NCI-H82 (cell line): ENCODE data around the gene RNF138.
A peak's percentile ranks its signal among the peaks of the same experiment; 100 is the strongest.
"Not testable (repeated sequence)": the region's sequence is repeated elsewhere in the genome, so short reads cannot be mapped to it uniquely, and the experiment has no call there.

Experiments
- DNase-seq: peaks from one replicate; lab custom pipeline; 2025; lab: John Stamatoyannopoulos, UW

The RNF138 gene, protein sequence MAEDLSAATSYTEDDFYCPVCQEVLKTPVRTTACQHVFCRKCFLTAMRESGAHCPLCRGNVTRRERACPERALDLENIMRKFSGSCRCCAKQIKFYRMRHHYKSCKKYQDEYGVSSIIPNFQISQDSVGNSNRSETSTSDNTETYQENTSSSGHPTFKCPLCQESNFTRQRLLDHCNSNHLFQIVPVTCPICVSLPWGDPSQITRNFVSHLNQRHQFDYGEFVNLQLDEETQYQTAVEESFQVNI

DNA sequence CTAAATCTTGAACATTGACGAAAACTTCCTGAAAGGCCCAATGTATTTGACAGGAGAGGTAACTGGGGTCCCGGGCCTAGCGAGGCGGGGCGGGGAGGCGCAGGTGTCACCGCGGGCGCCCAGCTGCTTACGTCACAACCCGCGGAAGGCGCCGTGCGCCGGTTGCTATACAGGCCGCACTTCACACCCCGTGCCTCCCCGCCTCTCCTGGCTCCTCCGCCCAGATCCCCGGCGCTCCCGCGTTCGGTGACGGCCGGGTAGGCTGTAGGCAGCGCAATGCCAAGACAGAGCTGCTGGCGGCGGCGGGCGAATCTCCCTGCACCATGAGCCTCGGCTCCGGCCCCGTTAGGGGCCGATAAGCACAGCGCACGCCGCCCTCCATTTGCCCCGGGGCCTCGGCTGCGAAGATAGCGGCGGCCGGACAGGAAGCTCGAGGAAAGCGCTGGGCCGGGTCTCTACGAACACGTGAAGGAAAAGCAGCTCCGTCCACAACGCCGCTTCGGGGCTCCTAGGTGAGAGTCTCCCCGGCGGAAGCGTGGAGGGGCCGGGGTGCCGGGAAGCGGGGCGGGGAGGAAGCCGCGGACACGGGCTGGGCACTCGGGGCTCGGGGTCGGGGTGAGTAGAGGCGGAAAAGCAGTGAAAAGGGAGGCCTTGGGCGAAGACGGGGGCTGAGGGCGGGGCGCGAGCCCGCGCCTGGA, at the start of gene RNF138:
TSS of gene RNF138 (plus strand) at position 151 of the 698 bp plus-strand sequence. CDS start 903 bp downstream, outside the sequence.
- DNase-seq, result peak; percentile 91

DNA sequence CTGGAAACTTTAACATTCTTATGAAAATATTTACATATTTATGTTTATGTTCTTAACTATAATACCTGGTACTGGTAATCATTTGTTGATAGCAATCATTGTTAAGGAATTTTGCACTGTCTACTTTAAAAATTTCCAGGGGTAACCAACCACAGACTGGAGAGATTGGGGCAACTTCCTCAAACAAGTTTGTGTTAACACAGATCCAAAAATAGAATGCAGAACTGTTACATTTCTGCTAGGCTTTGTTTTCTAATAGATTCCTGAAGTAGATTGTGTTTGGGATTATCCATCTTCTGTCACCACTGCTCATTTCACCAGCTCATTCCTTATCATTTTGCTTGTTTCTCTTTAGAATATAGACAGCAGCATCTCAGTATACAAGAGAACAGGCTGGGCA, 49.3 kb upstream of the RNF138 start:
- no peak for DNase-seq

DNA sequence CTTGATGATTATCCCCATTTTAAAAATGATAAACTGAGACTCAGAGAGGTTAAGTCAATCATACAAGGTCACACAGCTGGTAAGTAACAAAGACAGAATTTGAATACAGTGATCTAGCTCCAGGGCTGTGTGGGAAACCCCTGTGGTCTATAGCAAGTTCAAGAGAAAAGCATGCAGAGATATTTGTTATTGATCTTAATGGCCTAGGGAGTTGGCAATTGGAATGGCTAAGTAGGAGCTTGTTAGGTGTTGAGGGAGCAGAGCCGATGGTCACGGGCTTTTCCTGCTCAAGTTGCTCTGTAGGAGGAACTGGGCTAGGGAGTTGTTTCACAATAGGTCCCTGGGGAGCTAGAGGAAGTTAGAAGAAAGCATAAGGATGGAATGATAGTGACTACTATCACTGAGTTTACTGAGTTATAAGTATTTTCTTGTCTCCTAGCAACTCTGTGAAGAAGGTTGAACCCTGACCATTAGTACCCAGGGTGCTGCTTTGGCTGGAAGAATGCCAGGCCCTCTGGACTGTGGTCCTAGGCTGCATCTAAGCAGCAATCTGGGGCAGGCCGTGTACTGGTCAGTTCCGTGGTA, 43.1 kb upstream of the RNF138 start:
- no peak for DNase-seq

DNA sequence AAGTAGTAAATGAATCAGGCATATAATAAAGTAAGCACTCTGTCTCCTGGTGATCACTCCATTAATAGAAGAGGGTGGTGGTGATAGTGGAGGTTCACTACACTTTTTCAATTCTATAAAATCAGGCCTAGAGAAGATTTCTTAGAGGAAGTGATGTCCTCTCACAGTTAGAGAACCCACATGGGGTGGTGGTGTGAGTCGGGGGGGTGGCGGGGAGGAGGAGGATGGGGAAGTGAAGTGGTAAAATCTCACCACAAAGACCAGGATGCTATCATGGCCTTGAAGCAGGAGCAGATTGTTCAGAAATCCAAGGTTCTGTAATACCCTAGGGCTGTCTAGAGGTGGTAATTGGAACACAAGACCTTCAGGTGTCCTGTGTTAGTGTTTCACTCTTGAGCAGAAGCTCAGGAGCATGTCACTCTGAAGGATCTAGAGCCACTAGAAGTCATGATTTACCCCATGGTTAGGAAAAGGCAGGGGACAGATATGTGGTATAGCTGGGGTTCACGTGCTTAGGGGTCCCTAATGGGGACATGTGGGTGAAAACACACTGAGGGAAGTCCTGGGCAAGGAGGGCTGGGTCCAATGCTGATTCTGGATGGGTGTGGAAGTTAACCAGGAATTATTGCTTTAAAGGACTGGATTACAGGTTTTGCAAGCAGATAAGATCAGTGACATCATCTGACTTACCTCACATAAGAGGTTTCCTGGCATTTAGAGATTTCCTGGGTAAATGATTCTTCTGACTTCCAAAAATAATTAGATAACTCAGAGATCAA, 42.1 kb upstream of the RNF138 start:
- no peak for DNase-seq

DNA sequence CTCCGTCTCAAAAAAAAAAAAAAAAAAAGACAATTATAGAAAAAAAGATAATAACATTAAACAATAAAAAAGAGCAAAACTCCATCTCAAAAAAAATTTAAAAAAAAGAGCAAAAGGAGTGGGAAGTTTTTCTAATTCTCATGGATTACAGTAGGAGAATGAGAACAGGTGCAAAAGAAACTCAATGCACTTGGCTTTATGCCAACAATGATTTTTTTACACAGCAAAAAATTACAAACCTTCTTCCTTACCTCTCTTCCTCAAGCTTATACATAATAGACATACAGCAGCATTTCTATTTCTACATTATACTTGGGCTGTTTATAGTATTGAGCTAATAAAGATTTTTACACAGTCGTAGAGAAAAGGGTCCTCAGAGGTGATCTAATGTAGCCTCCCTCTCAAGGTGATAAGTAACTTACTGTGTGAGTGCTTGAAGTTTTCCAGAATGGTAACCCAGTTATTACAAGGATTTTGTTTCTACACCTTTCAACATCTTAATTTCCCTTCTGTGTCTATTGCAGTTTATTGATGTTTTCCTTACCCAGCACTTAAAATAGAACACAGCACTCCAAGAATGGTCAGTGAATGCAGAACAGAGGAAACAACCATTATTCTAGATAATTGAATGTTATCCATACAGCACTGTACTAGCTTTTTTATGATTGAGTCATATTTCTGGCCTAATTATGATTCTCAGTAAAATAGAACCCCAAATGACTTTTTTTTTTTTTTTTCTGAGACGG, 34.9 kb upstream of the RNF138 start:
- DNase-seq, result no peak

DNA sequence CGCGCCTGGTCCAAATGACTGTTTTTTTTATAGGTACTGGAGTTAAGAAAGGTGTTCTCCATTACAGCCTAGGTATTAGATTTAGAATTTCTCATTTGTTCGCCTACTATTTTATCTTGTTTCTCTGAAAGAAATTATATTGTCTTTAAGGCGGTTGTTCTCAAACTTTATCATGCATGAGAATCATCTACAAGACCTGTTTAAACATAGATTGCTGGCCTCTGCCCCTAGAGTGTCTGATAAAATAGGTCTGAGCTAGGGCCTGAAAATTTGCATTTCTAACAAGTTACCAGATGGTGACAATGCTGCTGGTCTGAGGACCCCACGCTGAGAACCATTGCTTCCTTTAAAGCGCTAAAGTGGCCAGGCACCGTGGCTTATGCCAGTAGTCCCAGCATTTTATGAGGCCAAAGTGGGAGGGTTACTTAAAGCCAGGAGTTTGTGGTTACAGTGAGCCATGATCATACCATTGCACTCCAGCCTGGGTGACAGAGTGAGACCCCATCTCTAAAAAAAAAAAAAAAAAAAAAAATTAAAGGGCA, 34.0 kb upstream of the RNF138 start:
- no peak for DNase-seq

DNA sequence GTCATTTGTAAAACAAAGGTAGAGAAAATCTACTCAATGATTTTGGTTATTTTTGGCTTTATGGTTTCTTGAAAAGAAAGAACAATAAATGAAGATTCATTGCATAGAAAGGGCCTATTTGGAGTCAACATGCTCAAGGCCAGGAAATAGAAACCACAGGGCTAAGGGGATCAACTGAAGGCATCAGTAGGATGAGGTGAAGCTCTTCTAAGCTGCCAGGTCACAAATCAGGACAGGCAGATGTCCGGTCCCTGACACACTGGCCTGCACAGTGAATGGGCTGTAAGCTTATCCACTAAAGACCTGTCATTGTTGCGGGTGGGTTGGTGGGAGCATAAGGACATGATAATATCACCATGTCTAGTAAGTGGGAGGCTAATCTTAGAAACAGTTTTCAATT, 31.6 kb upstream of the RNF138 start:
- peak; percentile 18 for DNase-seq

DNA sequence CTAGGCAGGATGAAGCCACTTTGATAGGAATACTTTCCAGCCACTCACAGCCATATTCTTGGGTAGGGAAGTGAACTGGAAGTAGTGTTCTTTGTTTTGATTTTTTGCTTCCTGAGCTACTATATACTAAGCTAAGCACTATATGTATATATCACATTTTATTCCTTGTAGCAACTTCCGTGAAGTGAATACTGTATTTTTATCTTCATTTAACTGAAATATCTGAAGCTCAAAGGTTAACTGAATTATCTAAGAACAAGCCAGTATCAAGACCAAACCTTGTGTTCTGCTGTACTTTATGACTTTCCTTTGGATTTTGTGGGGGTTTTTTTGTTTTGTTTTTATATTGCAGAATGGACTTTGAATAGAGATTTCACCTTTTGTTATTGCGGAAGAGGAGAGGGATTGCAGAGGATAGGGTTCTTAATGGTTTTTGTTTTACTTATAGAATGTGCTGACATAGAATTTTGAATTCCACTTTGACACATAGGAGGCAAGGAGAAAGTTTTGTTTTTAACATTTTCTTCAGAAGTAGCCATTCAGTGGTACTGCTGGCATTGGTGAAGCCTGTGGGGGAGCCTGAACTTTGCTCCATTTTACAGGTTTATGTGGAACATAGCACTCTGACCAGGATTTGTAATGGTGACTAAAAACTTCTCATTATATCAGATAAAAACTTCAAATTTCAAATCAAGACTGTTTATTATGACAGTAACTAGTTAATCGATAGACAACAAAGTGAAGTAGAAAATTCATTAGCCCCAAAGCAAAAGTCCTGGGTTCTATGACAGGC, 24.1 kb upstream of the RNF138 start:
- DNase-seq, result no peak

DNA sequence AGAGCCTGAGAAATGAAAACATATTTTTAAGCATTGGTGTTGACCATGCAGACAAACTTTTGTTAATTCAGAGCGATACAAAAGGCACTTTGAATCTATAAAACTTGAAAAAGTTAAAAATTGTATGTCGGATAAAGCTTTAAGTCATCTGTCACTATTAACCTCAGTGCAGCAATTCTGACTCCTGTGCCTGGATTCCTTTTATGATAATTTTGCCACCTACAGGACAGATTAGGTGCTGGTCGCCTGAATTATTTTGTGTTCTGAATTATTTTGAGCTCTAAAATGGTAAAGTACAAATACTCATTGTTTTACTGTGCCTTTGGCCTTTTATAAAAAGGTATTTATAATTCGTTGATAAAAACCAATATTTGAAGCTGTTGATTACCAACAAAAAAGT, 19.4 kb upstream of the RNF138 start:
- DNase-seq, result no peak

DNA sequence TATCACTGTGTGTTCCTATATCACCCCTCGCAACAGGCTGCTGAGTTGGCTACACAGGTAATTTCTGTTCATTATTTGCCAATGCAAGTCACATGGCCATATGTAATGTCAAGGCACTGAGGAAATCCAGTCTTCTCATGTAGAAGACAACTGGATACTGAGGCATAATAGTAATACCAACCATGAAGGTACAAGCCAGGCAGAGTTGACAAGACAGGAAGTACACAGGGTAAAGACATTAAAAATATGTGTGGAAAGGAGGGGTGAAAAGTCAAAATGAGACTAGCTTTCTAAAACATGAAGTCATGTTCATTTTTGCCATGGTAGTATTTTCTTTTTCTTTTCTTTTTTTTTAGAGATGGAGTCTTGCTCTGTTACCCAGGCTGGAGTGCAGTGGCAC, 17.5 kb upstream of the RNF138 start:
- DNase-seq, result no peak

DNA sequence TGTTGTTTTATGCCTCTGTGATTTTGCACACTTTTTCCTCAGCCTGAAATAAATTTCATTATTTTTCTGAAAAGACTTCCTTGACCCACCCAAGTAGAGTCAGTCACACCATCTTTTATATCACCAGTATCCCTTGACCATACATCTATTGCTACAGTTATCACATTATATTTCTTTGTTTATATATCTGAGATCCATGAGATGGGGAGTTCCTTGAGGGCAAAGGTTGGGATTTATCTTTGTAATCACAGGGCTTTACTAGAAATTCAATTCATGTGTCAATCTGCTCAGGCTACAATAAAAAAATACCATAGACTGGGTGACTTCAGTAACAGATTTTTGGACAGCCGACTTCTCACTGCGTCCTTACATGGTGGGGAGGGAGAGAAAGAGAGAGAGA, 12.8 kb upstream of the RNF138 start:
- no peak for DNase-seq

DNA sequence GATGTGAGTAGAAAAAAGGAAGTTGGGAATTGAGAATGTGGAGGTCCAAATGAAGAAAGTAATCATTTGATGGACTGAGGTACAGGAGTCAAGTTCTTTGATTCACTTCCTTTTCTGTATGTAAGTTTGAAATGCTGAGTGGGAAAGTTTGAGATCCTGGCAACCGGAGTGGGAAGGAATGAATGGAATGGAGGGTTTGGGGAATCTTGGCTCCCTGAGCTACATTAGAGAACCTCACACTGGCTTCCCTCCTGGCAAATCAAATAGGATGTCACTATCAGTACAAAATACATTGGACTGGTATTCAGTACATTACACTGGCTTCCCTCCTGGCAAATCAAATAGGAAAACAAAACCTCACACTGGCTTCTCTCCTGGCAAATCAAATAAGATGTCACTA, 9.8 kb upstream of the RNF138 start:
- no peak for DNase-seq

DNA sequence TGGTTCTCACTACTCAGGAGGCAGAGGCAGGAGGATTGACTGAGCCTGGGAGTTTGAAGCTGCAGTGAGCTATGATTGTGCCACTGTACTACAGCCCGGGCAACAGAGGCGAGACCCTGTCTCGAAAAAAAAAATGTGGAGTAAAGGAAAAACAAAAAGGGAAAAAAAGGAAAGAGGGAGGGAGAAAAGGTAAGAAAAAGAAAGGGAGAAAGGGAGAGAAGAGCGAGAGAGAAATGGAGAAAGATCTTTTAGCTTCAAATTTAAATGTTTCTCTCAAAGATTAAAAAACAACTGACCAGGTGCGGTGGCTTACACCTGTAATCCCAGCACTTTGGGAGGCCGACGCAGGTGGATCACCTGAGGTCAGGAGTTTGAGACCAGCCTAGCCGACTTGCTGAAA, 7.9 kb upstream of the RNF138 start:
- no peak for DNase-seq

DNA sequence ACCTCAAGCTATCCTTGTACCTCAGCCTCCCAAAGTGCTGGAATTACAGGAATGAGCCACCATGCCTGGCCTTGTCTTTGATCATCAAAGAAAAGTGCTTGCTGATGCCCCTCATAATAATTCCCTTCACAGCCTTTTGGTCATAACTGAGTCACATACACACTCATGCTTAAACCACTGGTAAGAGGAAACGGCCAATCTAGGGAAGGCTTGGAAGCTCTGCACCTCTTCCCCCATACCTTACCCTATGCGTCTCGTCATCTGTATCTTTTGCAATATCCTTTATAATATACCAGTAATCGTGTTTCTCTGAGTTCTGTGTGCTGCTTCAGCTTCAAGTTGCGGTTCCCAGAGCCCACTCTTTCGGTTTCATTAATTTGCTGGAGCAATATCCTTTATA, 4.8 kb upstream of the RNF138 start:
- DNase-seq, result no peak

DNA sequence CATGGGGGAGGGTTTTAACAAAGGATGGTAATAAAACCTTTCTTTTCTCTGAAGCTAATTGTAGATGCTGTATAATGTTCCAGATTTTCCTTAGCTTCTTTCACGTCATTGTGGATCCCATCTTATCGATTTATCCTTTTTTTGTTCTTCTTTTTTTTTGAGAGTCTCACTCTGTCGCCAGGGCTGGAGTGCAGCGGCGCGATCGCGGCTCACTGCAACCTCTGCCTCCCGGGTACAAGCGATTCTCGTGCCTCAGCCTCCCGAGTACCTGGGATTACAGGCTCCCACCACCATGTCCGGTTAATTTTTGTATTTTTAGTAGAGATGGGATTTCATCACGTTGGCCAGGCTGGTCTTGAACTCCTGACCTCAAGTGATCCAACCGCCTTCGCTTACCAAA, 843 bp upstream of the RNF138 start:
- DNase-seq, result not testable (repeated sequence)

DNA sequence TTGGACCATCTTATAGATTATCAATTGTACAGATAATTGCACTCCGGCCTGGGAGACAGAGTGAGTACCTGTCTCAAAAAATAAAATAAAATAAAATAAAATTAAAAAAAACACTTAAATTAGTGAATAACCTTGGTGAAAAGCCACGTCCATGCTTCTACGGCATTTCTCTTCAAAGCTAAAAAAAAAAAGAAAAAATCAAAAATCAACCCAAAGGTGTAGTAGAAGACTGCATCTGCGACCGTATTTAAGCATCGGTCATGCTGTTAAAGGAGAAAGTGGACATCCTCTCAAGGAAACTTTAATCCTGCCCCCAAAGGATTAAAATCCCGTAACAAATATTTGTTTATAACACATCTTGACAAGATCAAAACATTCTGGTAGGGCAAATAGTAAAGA, 350 bp upstream of the RNF138 start:
- DNase-seq, result no peak

DNA sequence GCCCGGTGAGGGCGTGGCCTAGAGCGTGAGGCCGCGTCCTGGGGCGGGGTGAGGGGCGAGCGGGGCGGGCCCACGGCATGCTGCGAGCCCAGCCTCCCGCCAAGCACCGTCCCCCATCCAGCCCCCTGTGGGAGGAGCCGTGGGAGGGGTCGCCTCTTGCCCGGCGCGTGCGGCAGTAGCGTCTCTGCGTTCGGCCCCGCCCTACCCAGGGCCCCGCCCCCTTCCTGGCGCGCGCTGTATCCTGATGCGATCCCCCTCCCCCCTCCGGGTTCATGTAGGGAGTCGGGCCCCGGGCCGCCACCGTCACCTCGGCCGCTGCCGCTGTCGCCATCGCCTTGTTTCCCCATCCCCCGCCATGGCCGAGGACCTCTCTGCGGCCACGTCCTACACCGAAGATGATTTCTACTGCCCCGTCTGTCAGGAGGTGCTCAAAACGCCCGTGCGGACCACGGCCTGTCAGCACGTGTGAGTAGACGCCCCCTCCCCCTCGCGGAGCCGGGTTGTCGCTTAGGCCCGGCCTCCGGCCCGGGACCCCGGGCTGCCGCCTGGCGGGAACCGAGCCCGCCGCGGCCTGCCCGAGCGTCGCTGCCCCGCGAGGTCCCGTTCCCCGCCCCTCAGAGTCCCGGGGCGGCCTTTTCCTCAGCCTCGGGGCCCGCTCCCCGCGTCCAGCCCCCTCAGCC, 888 bp downstream of the RNF138 start:
- DNase-seq, result peak; percentile 98

DNA sequence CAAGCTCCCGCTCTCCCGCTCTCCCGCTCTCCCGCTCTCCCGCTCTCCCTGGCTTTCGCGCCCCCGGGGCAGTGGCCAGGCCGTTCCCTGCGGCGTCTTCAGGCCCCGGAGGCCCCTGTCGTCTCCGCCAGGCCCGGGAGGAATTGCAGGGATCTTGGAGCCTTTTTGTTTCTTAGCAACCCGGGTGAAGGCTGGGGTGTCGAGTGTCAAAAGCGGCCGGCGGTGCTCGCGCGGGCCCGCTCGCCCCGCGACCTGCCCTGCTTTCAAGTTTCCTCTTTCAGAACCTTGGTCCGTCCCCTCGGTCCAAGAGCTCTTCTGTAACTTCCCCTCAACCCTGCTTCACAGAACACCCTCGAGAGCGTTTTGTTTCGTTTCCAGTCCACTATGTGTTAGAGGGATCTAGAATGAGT, 1.4 kb downstream of the RNF138 start:
- peak; percentile 57 for DNase-seq

DNA sequence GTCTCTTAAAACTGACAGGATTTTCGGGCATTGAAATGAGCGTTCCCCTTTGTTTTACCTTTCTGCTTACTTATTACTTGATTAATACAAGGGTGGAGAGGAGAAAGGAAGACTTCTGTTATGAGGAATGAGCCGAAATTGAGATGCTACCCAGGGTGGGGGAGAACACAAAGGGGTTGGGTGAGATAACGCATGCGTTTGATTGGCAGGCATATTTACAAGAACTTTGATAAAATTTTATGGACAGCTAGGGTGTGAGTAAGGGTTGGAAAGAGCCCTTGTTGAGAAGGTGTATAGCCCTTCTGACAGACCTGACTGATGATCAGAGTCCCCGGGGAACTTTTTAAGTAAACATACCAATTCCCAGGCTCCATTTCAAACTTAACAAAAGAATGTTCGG, 1.8 kb downstream of the RNF138 start:
- DNase-seq, result peak; percentile 36

DNA sequence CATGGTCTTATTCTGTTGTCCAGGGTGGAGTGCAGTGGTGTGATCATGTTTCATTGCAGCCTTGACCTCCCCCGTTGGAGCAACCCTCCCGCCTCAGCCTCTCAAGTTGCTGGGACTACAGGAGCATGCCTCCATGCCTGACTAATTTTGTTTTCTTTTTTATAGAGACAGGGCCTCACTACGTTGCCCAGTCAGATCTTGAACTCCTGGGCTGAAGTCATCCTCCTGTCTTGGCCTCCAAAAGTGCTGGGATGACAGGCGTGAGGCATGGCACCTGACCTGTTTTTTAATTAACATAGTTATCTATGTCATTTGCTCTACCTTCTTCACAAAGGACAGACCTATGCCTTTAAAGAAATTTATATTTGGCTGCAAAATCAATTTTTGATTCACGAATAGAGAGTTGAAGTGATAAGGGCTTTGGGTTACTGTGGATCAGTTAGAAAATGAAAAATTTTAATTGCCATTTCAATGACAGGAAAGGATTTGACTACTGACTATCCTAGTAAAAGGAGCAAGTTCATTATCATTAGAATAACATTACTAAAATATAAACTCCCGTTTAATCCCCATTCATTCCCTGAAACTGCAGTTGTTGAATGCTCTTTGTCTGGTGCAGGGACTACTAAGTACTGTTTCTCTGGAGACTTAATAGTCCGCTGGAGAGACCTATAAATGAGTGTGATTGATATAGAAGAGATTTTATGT, 3.7 kb downstream of the RNF138 start:
- no peak for DNase-seq
